GM23248 (cell line): ENCODE data around the gene EEA1.

Source experiments
- EZH2 ChIP-seq: fragments of 200-600 bp; sonication (generic); IDR thresholded peaks from 2 replicates; pipeline ENCODE4 v1.6.1; 2018; ENCODE audit warnings: antibody characterized with exemption, mild to moderate bottlenecking; ENCODE audit not compliant: insufficient read depth, poor library complexity, severe bottlenecking
- EZH2phosphoT487 ChIP-seq: fragments of 200-600 bp; sonication (generic); IDR thresholded peaks from 2 replicates; pipeline ENCODE4 v1.6.1; 2018; ENCODE audit warnings: antibody characterized with exemption, moderate library complexity, mild to moderate bottlenecking, low read depth; ENCODE audit not compliant: insufficient read depth

GRCh38 chr12:92905258-92905810 is 23.8 kb downstream of the EEA1 start:
- TF ChIP-seq EZH2 (no peak), EZH2phosphoT487 (no peak)
